Measurements from ENCODE around the gene DEPDC5.

Gene DEPDC5

GRCh38 chr22:31728857-31729256 is 25.0 kb upstream of the DEPDC5 start:
- H3K4me3 ChIP-seq (ENCODE audit: low read length) = no peak overlapping the region
- TF ChIP-seq CTCF (conservative IDR thresholded peaks at IDR 0.05; ENCODE audit: low read depth, low read length) = no peak
- DNase-seq (ENCODE audit: low read depth) = no peak

- peak; percentile 33 for TF ChIP-seq CTCF (conservative IDR thresholded peaks at IDR 0.05; ENCODE audit: low read depth, low read length)
- no peak overlapping the region for H3K4me3 ChIP-seq (ENCODE audit: low read length)
- DNase-seq (ENCODE audit: low read depth) = no peak
These were observed 23.5 kb upstream of the DEPDC5 start for GRCh38 chr22:31730344-31730711.

- DNase-seq (ENCODE audit: low read depth) = no peak
- no peak for TF ChIP-seq CTCF (conservative IDR thresholded peaks at IDR 0.05; ENCODE audit: low read depth, low read length)
- H3K4me3 ChIP-seq (ENCODE audit: low read length) = no peak overlapping the region
These were observed 21.6 kb upstream of the DEPDC5 start for GRCh38 chr22:31732089-31732829.

GRCh38 chr22:31733580-31734079 is 20.2 kb upstream of the DEPDC5 start:
- no peak for DNase-seq (ENCODE audit: low read depth)
- TF ChIP-seq CTCF (conservative IDR thresholded peaks at IDR 0.05; ENCODE audit: low read depth, low read length) = no peak
- no peak overlapping the region for H3K4me3 ChIP-seq (ENCODE audit: low read length)

DNA sequence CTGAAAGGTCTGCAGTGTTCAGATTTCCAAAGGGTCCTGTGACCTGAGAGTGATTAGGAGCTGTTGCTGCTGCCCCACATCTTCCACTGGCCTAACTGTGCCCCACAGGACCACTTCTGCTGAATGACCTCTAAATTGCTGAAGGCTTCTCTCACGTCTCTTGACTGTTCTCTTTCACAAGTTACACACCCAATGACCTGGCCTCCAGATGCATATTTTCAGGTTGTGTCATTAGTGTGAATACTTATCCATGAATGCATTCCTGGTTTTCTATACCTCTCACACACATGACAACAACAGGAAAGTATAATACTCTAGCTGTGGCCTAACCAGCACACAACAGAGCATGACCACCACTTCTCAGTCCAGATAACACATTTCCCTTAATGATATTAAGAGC is 19.3 kb upstream of the DEPDC5 start:
- TF ChIP-seq CTCF (conservative IDR thresholded peaks at IDR 0.05; ENCODE audit: low read depth, low read length) = no peak
- no peak overlapping the region for H3K4me3 ChIP-seq (ENCODE audit: low read length)
- DNase-seq (ENCODE audit: low read depth) = peak; percentile 43

DNA sequence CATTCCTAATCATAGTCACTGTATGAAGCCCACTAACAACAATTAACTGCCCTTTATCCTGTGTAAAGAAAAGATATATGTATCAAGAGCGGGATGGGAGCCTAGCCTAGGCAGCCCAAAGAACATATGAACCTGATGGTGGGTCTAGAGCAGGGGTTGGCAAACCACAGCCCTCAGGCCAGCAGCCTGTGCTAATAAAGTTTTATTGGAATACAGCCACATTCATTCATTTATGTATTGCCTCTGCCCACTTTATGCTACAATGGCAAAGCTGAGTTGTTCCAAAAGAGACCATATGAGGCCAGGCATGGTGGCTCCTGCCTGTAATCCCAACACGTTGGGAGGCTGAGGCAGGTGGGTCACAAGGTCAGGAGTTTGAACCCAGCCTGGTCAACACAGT is 17.4 kb upstream of the DEPDC5 start:
- no peak for DNase-seq (ENCODE audit: low read depth)
- TF ChIP-seq CTCF (conservative IDR thresholded peaks at IDR 0.05; ENCODE audit: low read depth, low read length) = no peak
- no peak overlapping the region for H3K4me3 ChIP-seq (ENCODE audit: low read length)

DNA sequence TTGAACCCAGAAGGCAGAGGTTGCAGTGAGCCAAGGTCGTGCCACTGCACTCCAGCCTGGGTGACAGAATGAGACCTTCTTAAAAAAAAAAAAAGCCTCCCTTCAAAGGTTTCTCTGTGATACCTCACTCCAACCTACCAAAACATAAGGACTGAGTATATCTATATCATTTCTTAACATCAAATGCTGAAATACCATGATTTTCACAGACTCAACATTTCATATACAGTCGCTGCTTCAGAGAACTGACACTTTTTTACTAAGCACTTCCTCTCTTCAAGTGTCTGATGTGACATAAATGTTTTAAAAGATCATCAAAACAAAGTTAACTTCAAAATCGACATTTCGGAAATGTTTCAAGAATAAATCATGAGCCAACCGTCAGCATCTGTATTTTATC is 15.9 kb upstream of the DEPDC5 start:
- DNase-seq (ENCODE audit: low read depth) = no peak
- no peak for TF ChIP-seq CTCF (conservative IDR thresholded peaks at IDR 0.05; ENCODE audit: low read depth, low read length)
- no peak overlapping the region for H3K4me3 ChIP-seq (ENCODE audit: low read length)

All from retinal pigment epithelial cell (primary cell).